ENCODE measurements around the gene LLCFC1. TPM values are rescaled to one million over a fixed set of nuclear protein-coding genes. Genes with fewer than 3 reads are reported as not detected.

Gene LLCFC1
- total and polyA plus RNA-seq, 7 donors, result not detected

DNA sequence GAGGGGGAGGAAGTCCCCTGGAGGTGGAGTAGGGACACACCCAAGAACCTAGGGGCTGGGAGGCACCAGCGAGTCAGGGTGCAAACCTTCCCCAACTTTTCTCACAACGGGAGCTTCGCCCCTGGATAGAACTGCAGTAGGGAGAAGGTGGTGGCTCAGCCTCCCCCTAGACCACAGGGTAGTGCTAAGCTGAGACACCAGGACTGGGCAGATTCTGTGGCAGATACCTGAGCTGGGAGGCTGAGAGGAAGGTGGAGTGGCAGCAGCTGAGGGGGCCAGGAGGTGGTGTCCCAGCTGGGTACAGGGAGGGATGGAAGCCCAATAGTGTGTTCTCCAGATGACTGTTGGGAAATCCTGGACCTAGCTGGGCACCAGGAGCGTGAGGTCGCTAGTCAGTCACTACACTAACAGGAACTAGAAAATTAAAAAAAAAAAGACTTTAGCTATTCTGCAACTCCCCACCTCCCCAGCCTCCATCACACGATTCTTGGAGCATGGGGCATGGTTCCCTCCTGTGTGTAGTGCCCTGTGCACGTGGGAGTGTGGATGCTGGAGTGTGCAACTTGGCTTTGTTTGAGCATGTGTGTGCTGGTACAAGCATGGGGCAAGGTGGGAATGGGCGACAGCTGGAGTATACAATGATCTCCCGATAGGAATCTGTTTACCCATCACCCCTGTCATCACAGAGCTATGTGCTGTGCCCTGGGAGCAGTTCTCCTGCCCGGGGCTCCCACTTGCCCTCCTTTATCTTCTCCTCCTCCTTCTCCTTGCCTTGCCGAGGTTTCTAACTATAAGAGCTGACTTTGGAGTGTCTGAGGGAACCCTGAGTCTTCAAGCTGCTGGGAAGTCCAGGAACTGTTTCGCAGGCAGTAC, 44.9 kb upstream of the LLCFC1 start:
- no peaks in the 10 kb centered on the region for H3K36me3 ChIP-seq
- no peaks in the 10 kb centered on the region for H3K4me1 ChIP-seq
- H3K9me3 ChIP-seq, result no peaks in the 10 kb centered on the region
- DNase-seq, result no peak
- TF ChIP-seq EP300 (IDR thresholded peaks at IDR 0.05) (no peak), POLR2A (IDR thresholded peaks at IDR 0.05) (no peak), POLR2AphosphoS5 (IDR thresholded peaks at IDR 0.05) (no peak)
- TF ChIP-seq, protein P1, sequence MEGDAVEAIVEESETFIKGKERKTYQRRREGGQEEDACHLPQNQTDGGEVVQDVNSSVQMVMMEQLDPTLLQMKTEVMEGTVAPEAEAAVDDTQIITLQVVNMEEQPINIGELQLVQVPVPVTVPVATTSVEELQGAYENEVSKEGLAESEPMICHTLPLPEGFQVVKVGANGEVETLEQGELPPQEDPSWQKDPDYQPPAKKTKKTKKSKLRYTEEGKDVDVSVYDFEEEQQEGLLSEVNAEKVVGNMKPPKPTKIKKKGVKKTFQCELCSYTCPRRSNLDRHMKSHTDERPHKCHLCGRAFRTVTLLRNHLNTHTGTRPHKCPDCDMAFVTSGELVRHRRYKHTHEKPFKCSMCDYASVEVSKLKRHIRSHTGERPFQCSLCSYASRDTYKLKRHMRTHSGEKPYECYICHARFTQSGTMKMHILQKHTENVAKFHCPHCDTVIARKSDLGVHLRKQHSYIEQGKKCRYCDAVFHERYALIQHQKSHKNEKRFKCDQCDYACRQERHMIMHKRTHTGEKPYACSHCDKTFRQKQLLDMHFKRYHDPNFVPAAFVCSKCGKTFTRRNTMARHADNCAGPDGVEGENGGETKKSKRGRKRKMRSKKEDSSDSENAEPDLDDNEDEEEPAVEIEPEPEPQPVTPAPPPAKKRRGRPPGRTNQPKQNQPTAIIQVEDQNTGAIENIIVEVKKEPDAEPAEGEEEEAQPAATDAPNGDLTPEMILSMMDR (IDR thresholded peaks at IDR 0.05), result no peak
- WGBS, 2 donors, result 73 to 78% methylated on average over 12 of the region's 12 CpGs
- no peak overlapping the region for H3K4me3 ChIP-seq
- no peaks in the 10 kb centered on the region for H3K27me3 ChIP-seq
- intact Hi-C loops (cut with DNase I), result no loop called here
- no peak overlapping the region for H3K27ac ChIP-seq

DNA sequence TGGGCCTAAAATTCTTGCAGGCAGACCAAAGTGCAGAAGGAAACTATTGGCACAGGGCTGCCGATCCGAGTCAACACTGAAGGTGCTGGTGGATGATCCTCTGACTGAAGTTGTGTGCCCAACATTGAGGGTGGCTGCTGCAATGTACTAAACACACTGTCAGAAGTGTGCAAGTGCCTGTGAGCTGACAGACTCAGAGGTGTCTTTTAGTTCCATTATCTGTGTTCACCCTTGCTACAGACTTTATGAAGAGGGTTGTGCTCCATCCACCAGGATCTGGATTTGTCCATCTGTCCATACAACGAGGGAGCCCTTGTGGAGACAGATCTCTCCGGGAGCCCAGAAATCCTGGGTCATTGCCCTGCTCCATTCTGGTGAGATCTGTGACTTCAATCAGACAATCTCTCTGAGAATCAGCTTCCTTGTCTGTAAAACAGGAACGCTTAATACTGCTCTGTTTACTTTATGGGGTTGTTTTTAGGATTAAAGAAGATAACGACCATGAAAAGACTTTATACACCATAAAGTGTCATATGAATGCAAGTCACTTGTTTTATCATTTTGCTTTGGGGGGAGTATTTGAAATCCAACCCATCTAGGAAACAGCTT, 44.2 kb upstream of the LLCFC1 start:
- Histone ChIP-seq H3K36me3 (no peaks in the 10 kb centered on the region), H3K27ac (no peak overlapping the region), H3K4me1 (no peaks in the 10 kb centered on the region), H3K27me3 (no peaks in the 10 kb centered on the region), H3K9me3 (no peaks in the 10 kb centered on the region), H3K4me3 (no peak overlapping the region)
- TF ChIP-seq POLR2A (IDR thresholded peaks at IDR 0.05) (no peak), POLR2AphosphoS5 (IDR thresholded peaks at IDR 0.05) (no peak), EP300 (IDR thresholded peaks at IDR 0.05) (no peak)
- TF ChIP-seq, protein P1 (IDR thresholded peaks at IDR 0.05), result no peak
- WGBS, 2 donors, result 10 to 57% methylated on average over 6 of the region's 6 CpGs
- DNase-seq, result no peak
- intact Hi-C loops (cut with DNase I), result no loop called here

DNA sequence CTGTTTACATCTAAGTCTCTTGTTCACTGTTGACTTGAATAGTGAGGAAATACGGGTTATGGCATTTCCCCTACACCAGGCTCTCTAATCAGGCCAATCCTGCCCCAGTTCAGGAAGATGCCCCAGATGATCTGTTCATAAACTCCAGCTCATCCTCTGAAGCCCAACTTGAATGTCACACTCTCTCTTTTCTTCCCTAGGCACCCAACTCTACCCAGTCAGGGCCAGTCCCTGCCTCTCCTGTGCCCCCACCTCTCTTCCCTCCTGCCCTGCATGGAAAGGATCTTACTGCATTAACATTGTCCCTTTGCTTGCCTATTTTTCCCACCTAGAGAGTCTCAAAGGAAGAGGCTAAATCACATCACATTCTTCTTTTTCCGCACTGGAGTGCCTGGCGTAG, 43.1 kb upstream of the LLCFC1 start:
- intact Hi-C loops (cut with DNase I), result no loop called here
- no peaks in the 10 kb centered on the region for H3K4me1 ChIP-seq
- H3K4me3 ChIP-seq, result no peak overlapping the region
- WGBS, 2 donors, result 87 to 88% methylated on average over 3 of the region's 3 CpGs
- H3K9me3 ChIP-seq, result no peaks in the 10 kb centered on the region
- TF ChIP-seq, protein P1 (IDR thresholded peaks at IDR 0.05), result no peak
- TF ChIP-seq POLR2AphosphoS5 (IDR thresholded peaks at IDR 0.05) (no peak), POLR2A (IDR thresholded peaks at IDR 0.05) (no peak), EP300 (IDR thresholded peaks at IDR 0.05) (no peak)
- H3K27ac ChIP-seq, result no peak overlapping the region
- H3K36me3 ChIP-seq, result no peaks in the 10 kb centered on the region
- no peaks in the 10 kb centered on the region for H3K27me3 ChIP-seq
- DNase-seq, result no peak

DNA sequence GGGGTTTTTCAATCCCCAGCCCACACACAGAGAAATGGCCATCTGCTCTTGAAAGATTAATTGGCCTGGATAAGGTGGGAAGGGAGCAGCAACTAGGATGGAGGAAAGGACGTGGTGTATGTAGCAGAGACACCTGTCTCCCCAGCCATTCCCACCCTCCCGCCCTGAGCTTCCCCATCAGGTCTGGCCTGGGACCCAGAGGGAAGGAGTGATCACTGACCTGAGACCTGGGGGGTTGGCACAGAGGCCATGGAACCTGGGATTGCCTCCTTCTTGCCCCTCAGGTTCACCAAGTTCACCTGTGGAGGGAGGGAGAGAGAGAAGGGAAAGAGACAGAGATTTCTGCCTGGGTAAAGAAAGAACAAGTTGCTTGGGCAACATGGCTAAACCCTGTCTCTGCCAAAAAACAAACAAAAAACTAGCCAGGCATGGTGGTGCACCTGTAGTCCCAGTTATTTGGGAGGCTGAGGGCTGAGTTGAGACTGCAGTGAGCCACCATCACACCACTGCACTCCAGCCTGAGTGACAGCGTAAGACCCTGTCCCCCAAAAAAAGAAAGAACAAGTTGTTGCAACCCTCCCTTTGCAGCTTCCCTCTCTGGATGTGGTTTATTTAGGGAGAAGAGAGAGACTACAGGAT, 42.4 kb upstream of the LLCFC1 start:
- Histone ChIP-seq H3K36me3 (no peaks in the 10 kb centered on the region), H3K9me3 (no peaks in the 10 kb centered on the region), H3K4me3 (no peak overlapping the region), H3K27ac (no peak overlapping the region), H3K4me1 (no peaks in the 10 kb centered on the region), H3K27me3 (no peaks in the 10 kb centered on the region)
- TF ChIP-seq POLR2AphosphoS5 (IDR thresholded peaks at IDR 0.05), result no peak
- TF ChIP-seq EP300 (IDR thresholded peaks at IDR 0.05), result no peak
- no peak for TF ChIP-seq POLR2A (IDR thresholded peaks at IDR 0.05)
- TF ChIP-seq, protein P1 (IDR thresholded peaks at IDR 0.05), result no peak
- 83 to 87% methylated on average over 3 of the region's 3 CpGs for WGBS, 2 donors
- no peak for DNase-seq
- intact Hi-C loops (cut with DNase I), result no loop called here

Data from sigmoid colon (tissue), 7 donors.